Naive thymus-derived CD8-positive, alpha-beta T cell (primary cell): ENCODE measurements around the gene KDM8. TPM values are rescaled to one million over a fixed set of nuclear protein-coding genes. Genes with fewer than 3 reads are reported as not detected.
"Not testable (repeated sequence)": the region's sequence is repeated elsewhere in the genome, so short reads cannot be mapped to it uniquely, and the experiment has no call there.

Experiments
- ATAC-seq, 2 donors: fragments of 150-1000 bp; cut with Tn5 transposase in 1 of 2; sonication (Bioruptor Pico), chemical (Tn5 transposase) in 1 of 2; 1 replicate in 1 of 2; 2 replicates in 1 of 2; pipeline ENCODE4 v1.10.0; 2021; ENCODE audit warnings: mild to moderate bottlenecking in 2 of 2, moderate library complexity in 2 of 2
- POLR2A ChIA-PET: fragments of 350-600 bp; sonication (Branson Sonifier 250); formaldehyde crosslinking; loops from one replicate; lab custom pipeline; 2021; ENCODE audit warnings: antibody characterized with exemption; lab: Charles Lee
- DNase-seq, 10 donors: peaks; one replicate each; pipeline versions ENCODE4 v3.0.0 to v3.0.0-alpha.2; 2020 to 2022
- H3K27ac Mint-ChIP-seq, 10 donors: one replicate each; pipeline ENCODE4 v1.8.0; 2020 to 2022; ENCODE audit warnings: mild to moderate bottlenecking in 10 of 10, mixed read lengths in 10 of 10, moderate library complexity in 4 of 10, inconsistent platforms in 1 of 10
- H3K27me3 Mint-ChIP-seq, 5 donors: one replicate each; pipeline ENCODE4 v1.8.0; 2021 to 2022; ENCODE audit warnings: mixed read lengths in 5 of 5
- H3K36me3 Mint-ChIP-seq, 3 donors: one replicate each; pipeline ENCODE4 v1.8.0; 2020 to 2022; ENCODE audit warnings: mixed read lengths in 3 of 3, mild to moderate bottlenecking in 2 of 3, inconsistent platforms in 1 of 3
- H3K4me1 Mint-ChIP-seq, 4 donors: one replicate each; pipeline ENCODE4 v1.8.0; 2021 to 2022; ENCODE audit warnings: mixed read lengths in 4 of 4
- H3K4me3 Mint-ChIP-seq, 10 donors: one replicate each; pipeline ENCODE4 v1.8.0; 2020 to 2022; ENCODE audit warnings: mild to moderate bottlenecking in 10 of 10, mixed read lengths in 10 of 10, moderate library complexity in 6 of 10, inconsistent platforms in 1 of 10
- H3K9me3 Mint-ChIP-seq, 9 donors: one replicate each; pipeline ENCODE4 v1.8.0; 2020 to 2022; ENCODE audit warnings: mixed read lengths in 9 of 9, mild to moderate bottlenecking in 3 of 9, inconsistent platforms in 1 of 9, moderate library complexity in 1 of 9
- polyA plus RNA-seq, 3 donors: library from polyadenylated mRNA; unstranded; fragments of 300-500 nt; fragmentation: Illumina TruSeq; gene quantifications; one replicate each; pipeline ENCODE4 v1.2.3, GENCODE V29; 2021
- total RNA-seq, 8 experiments: library from RNA in 2 of 8; stranded (reverse) in 2 of 8; gene quantifications; one replicate each; pipeline ENCODE4 v1.2.3 and lab custom pipeline; 2021 to 2026

Gene KDM8
- total and polyA plus RNA-seq, 5 experiments from 2014 or later: 3.8 to 35.0 (median 6.2) TPM

DNA sequence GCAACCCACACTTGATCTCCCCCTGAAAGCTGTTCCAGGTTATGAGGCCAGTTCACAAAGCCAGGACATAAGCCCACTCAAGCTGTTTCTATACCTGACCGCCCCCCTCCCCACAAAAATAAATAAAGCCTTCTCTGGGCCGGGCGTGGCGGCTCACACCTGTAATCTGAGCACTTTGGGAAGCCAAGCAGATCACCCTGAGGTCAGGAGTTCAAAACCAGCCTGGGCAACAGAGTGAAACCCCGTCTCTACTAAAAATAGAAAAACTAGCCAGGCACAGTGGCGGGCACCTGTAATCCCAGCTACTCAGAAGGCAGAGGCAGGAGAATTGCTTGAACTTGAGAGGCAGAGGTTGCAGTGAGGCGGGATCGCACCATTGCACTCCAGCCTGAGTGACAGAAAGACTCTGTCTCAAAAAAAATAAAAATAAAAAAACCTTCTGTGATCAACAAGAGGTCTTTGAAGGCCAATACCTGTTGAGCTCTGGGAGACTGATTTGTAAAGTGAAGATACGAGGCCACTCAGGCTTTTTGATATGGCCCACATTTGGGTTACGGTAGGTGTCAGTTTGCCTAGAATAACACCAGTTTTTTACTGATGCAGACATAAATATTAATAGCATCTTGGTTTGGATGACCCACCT lies 2.2 kb downstream of the KDM8 start:
- Mint-ChIP-seq H3K4me3 (peak overlapping the region in 1 of 10 donors; percentile 28), H3K27ac (peak overlapping the region in 5 of 10 donors; percentile 29 to 81 (median 60))

GRCh38 chr16:27207121-27207520 lies 3.8 kb downstream of the KDM8 start:
- not testable (repeated sequence) for H3K27me3 Mint-ChIP-seq, DNase-seq, H3K4me3 Mint-ChIP-seq, H3K9me3 Mint-ChIP-seq, ATAC-seq
- Mint-ChIP-seq H3K4me1 (peaks cover 6 to 53% (median 36%) of the 10 kb centered on the region in 4 donors), H3K36me3 (peaks cover 0 to 13% (median 5%) of the 10 kb centered on the region in 3 donors), H3K27ac (peak overlapping the region in 2 of 10 donors; percentile 27 to 56)
- POLR2A ChIA-PET: interaction anchor here (1.1 to 1.8 kb wide), 2 partner anchors 11 to 29 kb away, joined by 3 to 9 read pairs; no protein-coding TSS in a partner anchor

More for the DNA sequence above, 2.2 kb downstream of the KDM8 start:
- H3K36me3 Mint-ChIP-seq: peaks cover 0 to 10% (median 0%) of the 10 kb centered on the region in 3 donors
- DNase-seq: no peak
- peaks cover 7 to 57% (median 44%) of the 10 kb centered on the region in 4 donors for H3K4me1 Mint-ChIP-seq
- no peaks in the 10 kb centered on the region for H3K9me3 Mint-ChIP-seq
- peaks cover 0 to 3% (median 0%) of the 10 kb centered on the region in 5 donors for H3K27me3 Mint-ChIP-seq
- POLR2A ChIA-PET: interaction anchor here (0.7 to 4.9 kb wide), 5 partner anchors 10 to 162 kb away, joined by 3 to 133 read pairs (median 4); no protein-coding TSS in a partner anchor
- ATAC-seq: no peak

- peaks cover 0 to 17% (median 5%) of the 10 kb centered on the region in 3 donors for H3K36me3 Mint-ChIP-seq
- ATAC-seq: no peak
- H3K27ac Mint-ChIP-seq: peak overlapping the region in 3 of 10 donors; percentile 9 to 56 (median 25)
- no peaks in the 10 kb centered on the region for H3K9me3 Mint-ChIP-seq
- no peak for DNase-seq
- peaks cover 0 to 3% (median 0%) of the 10 kb centered on the region in 5 donors for H3K27me3 Mint-ChIP-seq
- no peak overlapping the region for H3K4me3 Mint-ChIP-seq
- H3K4me1 Mint-ChIP-seq: peaks cover 7 to 51% (median 31%) of the 10 kb centered on the region in 4 donors
- POLR2A ChIA-PET: interaction anchor here (0.6 to 1.8 kb wide), 3 partner anchors 12 to 76 kb away, joined by 3 to 9 read pairs (median 4); no protein-coding TSS in a partner anchor
These were observed 4.9 kb downstream of the KDM8 start for GRCh38 chr16:27208081-27208680.

DNA sequence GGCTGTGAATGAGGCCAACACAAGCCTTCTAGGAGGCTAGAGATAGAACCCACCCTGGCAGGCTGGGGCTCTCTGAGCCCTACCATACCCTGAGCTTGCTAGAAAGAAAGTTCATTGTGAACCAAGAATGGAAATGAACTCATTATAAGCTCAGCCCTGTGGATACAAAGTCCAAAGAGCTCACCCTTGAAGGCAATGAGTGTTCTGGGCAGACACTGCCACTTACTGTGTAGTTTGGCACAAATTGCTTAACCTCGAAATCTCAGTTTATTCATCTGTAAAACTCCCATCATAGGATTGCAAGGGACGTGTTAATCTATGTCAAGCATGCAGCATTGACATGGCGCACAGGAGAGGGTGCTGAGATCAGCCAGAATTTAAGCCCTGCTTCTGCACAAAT lies 5.5 kb downstream of the KDM8 start:
- Mint-ChIP-seq H3K27ac (peak overlapping the region in 3 of 10 donors; percentile 9 to 56 (median 25)), H3K4me3 (no peak overlapping the region), H3K36me3 (peaks cover 1 to 21% (median 5%) of the 10 kb centered on the region in 3 donors), H3K9me3 (no peaks in the 10 kb centered on the region), H3K27me3 (peaks cover 0 to under 1% (median 0%) of the 10 kb centered on the region in 5 donors), H3K4me1 (peaks cover 7 to 50% (median 31%) of the 10 kb centered on the region in 4 donors)
- ATAC-seq: no peak
- DNase-seq: no peak
- POLR2A ChIA-PET: interaction anchor here (0.6 to 2.8 kb wide), 6 partner anchors 11 to 94 kb away, joined by 3 to 9 read pairs (median 6); no protein-coding TSS in a partner anchor

GRCh38 chr16:27209591-27209990 lies 6.3 kb downstream of the KDM8 start:
- DNase-seq: no peak
- Mint-ChIP-seq H3K27me3 (no peaks in the 10 kb centered on the region), H3K36me3 (peaks cover 5 to 29% (median 8%) of the 10 kb centered on the region in 3 donors), H3K4me3 (peak overlapping the region in 1 of 10 donors; percentile 38), H3K27ac (peak overlapping the region in 3 of 10 donors; percentile 20 to 63 (median 60)), H3K4me1 (peaks cover 2 to 48% (median 25%) of the 10 kb centered on the region in 4 donors), H3K9me3 (no peaks in the 10 kb centered on the region)
- ATAC-seq: no peak
- POLR2A ChIA-PET: interaction anchor here (0.9 to 2.8 kb wide), 5 partner anchors 12 to 198 kb away, joined by 3 to 9 read pairs (median 3); no protein-coding TSS in a partner anchor

- Mint-ChIP-seq H3K27ac (peak overlapping the region in 4 of 10 donors; percentile 13 to 60 (median 26)), H3K4me1 (peaks cover 4 to 45% (median 23%) of the 10 kb centered on the region in 4 donors), H3K27me3 (no peaks in the 10 kb centered on the region), H3K4me3 (no peak overlapping the region), H3K36me3 (peaks cover 9 to 34% (median 13%) of the 10 kb centered on the region in 3 donors), H3K9me3 (no peaks in the 10 kb centered on the region)
- ATAC-seq: no peak
- DNase-seq: no peak
- POLR2A ChIA-PET: interaction anchor here (0.7 to 2.8 kb wide), 8 partner anchors 12 to 197 kb away, joined by 3 to 9 read pairs (median 4); no protein-coding TSS in a partner anchor
These were observed 6.8 kb downstream of the KDM8 start for GRCh38 chr16:27210174-27210573.

DNA sequence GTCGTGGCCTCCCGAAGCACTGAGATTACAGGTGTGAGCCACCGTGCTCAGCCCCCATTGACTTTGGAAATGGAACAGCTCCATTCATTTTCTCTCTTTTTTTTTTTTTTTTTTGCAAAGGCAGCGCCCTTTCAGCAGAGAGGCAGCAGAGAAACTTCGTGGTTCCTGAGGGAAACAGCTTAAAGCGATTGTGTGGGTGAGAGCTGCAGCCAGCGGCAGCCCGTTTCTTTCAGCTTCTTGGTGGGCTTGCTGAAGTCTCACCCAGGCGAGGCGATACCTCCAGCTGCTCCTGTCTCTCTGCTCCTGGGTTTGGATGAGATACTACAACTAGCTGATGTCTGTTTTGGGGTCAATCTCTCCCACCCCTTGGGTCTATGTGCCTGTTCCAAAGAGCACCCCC lies 7.7 kb downstream of the KDM8 start:
- POLR2A ChIA-PET: interaction anchor here (0.7 to 2.8 kb wide), 9 partner anchors 9 to 157 kb away, joined by 3 to 9 read pairs (median 4); no protein-coding TSS in a partner anchor
- Mint-ChIP-seq H3K27me3 (no peaks in the 10 kb centered on the region), H3K4me3 (peak overlapping the region in 6 of 10 donors; percentile 22 to 42 (median 36)), H3K4me1 (peaks cover 4 to 42% (median 19%) of the 10 kb centered on the region in 4 donors), H3K36me3 (peaks cover 9 to 41% (median 18%) of the 10 kb centered on the region in 3 donors), H3K9me3 (no peaks in the 10 kb centered on the region), H3K27ac (peak overlapping the region; percentile 38 to 87 (median 80))
- peak; percentile 35 to 49 for ATAC-seq
- no peak for DNase-seq

DNA sequence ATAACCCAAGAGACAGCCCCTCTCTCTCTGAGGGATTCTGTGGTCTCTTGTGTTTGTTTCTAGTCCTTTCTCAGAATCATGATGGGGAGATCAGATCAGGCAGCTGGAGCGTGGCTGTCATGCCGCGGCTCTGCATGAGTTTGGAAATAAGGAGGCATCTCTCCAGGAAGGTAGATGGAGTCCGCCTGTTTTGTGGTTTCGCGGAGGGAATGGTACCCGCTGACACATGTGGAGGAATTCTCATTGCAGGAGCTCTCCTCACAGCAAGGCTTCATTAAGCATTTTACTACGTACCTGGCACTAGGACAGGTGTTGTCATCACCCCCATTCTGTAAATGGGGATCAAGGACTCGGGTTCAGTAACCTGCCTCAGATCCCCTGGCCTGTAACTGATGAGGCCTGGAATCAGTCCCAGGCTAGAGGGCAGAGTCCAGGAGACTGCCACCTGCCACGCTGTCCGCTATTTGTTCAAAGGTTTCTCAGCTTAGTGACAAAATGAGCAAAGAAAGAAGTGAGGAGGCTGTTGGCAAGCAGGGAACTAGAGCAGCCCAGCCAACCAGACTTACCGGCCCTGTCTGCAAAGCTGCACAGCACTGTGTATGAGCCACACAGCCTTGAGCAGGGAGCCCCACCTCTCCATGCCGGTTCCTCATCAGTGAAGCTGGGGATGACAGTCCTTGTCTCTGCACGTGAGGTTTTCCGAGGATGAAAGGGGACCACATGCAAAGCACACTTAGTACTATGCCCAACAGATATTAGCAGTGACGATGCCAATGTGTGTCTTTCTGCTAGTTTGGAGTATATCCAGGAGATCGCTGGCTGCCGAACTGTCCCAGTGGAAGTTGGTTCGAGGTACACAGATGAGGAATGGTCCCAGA lies 11.0 kb downstream of the KDM8 start:
- H3K4me1 Mint-ChIP-seq: peaks cover 4 to 37% (median 16%) of the 10 kb centered on the region in 4 donors
- H3K4me3 Mint-ChIP-seq: peak overlapping the region in 1 of 10 donors; percentile 26
- DNase-seq: no peak
- H3K27ac Mint-ChIP-seq: peak overlapping the region in 3 of 10 donors; percentile 31 to 93 (median 79)
- no peaks in the 10 kb centered on the region for H3K9me3 Mint-ChIP-seq
- no peaks in the 10 kb centered on the region for H3K27me3 Mint-ChIP-seq
- POLR2A ChIA-PET: interaction anchor here (1.0 to 1.7 kb wide), 3 partner anchors 10 to 16 kb away, joined by 3 to 6 read pairs (median 3); partner anchors contain the start of gene KDM8
- ATAC-seq: no peak
- H3K36me3 Mint-ChIP-seq: peaks cover 9 to 50% (median 24%) of the 10 kb centered on the region in 3 donors

DNA sequence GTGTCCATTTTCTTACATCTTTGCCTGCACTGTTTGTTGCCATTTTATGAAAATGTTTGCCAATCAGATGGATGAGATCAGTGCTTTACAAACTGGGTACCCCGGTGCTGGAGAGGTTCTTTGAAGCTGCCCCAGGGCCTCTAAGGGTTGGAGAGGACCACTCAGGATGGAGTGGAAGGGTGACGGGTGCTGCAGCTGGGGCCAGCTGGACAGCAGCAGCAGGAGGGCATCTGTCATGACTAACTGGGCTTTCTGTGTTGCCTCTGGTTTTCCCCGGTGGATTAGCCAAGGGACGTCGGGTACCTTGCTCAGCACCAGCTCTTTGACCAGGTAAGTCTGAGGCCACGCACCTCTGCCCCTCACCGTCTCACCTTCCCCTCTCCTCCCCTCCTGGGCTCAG lies 12.3 kb downstream of the KDM8 start:
- POLR2A ChIA-PET: interaction anchor here (0.6 to 1.7 kb wide), 4 partner anchors 10 to 22 kb away, joined by 3 to 6 read pairs (median 4); no protein-coding TSS in a partner anchor
- H3K4me1 Mint-ChIP-seq: peaks cover 4 to 26% (median 16%) of the 10 kb centered on the region in 4 donors
- DNase-seq: no peak
- no peak for ATAC-seq
- H3K36me3 Mint-ChIP-seq: peaks cover 9 to 47% (median 24%) of the 10 kb centered on the region in 3 donors
- no peaks in the 10 kb centered on the region for H3K9me3 Mint-ChIP-seq
- peak overlapping the region in 2 of 10 donors; percentile 33 to 80 for H3K27ac Mint-ChIP-seq
- H3K4me3 Mint-ChIP-seq: no peak overlapping the region
- H3K27me3 Mint-ChIP-seq: no peaks in the 10 kb centered on the region

DNA sequence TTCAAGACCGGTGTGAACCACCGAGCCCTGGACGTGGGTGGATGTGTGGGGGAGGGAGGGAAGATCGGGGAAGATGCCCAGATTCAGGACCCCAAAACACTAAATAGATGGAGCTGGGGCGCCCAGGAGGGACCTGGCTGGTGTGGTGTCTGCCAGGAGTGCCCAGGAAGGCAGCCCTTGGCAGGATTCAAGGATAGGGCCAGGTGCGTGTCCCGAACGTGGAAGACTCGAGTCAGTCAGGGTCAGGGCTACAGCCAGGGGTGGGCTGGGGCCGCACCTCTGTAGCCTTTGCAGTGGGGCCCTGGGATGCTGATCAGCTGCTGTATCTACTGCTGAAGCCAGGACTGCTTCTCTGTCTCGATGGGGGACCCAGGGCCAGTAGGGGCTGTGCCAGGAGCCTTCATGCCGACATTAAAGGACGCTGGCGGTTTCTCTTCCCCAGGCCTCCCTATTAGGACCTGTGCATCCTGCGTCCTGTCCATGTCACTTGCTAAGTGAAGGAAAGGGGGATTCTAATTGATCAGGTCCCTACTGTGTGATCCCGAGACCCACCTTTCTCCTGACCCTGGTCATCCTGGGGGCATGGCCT lies 13.1 kb downstream of the KDM8 start:
- Mint-ChIP-seq H3K9me3 (no peaks in the 10 kb centered on the region), H3K27me3 (no peaks in the 10 kb centered on the region), H3K36me3 (peaks cover 9 to 44% (median 18%) of the 10 kb centered on the region in 3 donors), H3K4me3 (no peak overlapping the region), H3K27ac (peak overlapping the region in 1 of 10 donors; percentile 72), H3K4me1 (peaks cover 4 to 20% (median 12%) of the 10 kb centered on the region in 4 donors)
- DNase-seq: no peak
- POLR2A ChIA-PET: interaction anchor here (0.6 kb wide), 1 partner anchor 23 kb away, joined by 3 read pairs; no protein-coding TSS in a partner anchor
- ATAC-seq: no peak

- no peak overlapping the region for H3K27ac Mint-ChIP-seq
- ATAC-seq: no peak
- H3K4me1 Mint-ChIP-seq: peaks cover 4 to 16% (median 11%) of the 10 kb centered on the region in 4 donors
- no peaks in the 10 kb centered on the region for H3K9me3 Mint-ChIP-seq
- H3K27me3 Mint-ChIP-seq: no peaks in the 10 kb centered on the region
- H3K36me3 Mint-ChIP-seq: peaks cover 9 to 44% (median 18%) of the 10 kb centered on the region in 3 donors
- H3K4me3 Mint-ChIP-seq: no peak overlapping the region
- POLR2A ChIA-PET: no interaction called here
- no peak for DNase-seq
These were observed 13.9 kb downstream of the KDM8 start for GRCh38 chr16:27217256-27217655.
